Lung (tissue), 12 donors: ENCODE data around the gene COG1. TPM values are rescaled to one million over a fixed set of nuclear protein-coding genes. Genes with fewer than 3 reads are reported as not detected.

Source experiments
- ATAC-seq: fragments of 200-7000 bp; cut with Tn5 transposase; one replicate; pipeline ENCODE4 v1.9.1; 2020; ENCODE audit warnings: moderate number of reproducible peaks; ENCODE audit not compliant: insufficient read depth, low FRiP score
- DNase-seq, 3 donors: peaks; one replicate each; pipeline ENCODE4 v3.0.0-alpha.2; 2013 to 2017
- H3K27ac ChIP-seq, 2 donors: one replicate each; pipeline ENCODE4 v1.5.1; 2013; ENCODE audit warnings: mild to moderate bottlenecking in 2 of 2, moderate library complexity in 2 of 2, control low read depth in 1 of 2, inconsistent platforms in 1 of 2, low read depth in 1 of 2, low read length in 1 of 2
- H3K27me3 ChIP-seq, 3 donors: one replicate each; pipeline ENCODE4 v1.5.1; 2013; ENCODE audit warnings: low read length in 2 of 3; ENCODE audit not compliant: control insufficient read depth in 3 of 3, insufficient read depth in 3 of 3
- H3K36me3 ChIP-seq, 4 donors: one replicate each; pipeline ENCODE4 v1.5.1; 2013; ENCODE audit warnings: low read length in 4 of 4, mild to moderate bottlenecking in 1 of 4, moderate library complexity in 1 of 4; ENCODE audit not compliant: control insufficient read depth in 4 of 4, insufficient read depth in 4 of 4
- H3K4me1 ChIP-seq, 5 donors: one replicate each; pipeline ENCODE4 v1.5.1; 2013; ENCODE audit warnings: low read length in 5 of 5, mild to moderate bottlenecking in 2 of 5, moderate library complexity in 1 of 5; ENCODE audit not compliant: control insufficient read depth in 5 of 5, insufficient read depth in 5 of 5
- H3K4me3 ChIP-seq: one replicate; pipeline ENCODE4 v1.5.1; 2013; ENCODE audit warnings: mild to moderate bottlenecking, control low read depth, moderate library complexity
- H3K9ac ChIP-seq, 2 donors: one replicate each; pipeline ENCODE4 v1.5.1; 2013; ENCODE audit warnings: low read length in 2 of 2, control low read depth in 1 of 2; ENCODE audit not compliant: insufficient read depth in 1 of 2
- H3K9me3 ChIP-seq, 4 donors: one replicate each; pipeline ENCODE4 v1.5.1; 2013; ENCODE audit warnings: low read length in 3 of 4, mild to moderate bottlenecking in 1 of 4, moderate library complexity in 1 of 4; ENCODE audit not compliant: control insufficient read depth in 4 of 4, insufficient read depth in 3 of 4
- CTCF ChIP-seq: IDR thresholded peaks from 2 replicates; pipeline ENCODE4 v1.5.1; 2012; ENCODE audit warnings: mild to moderate bottlenecking; ENCODE audit errors: control extremely low read depth, extremely low read depth
- WGBS, 2 donors: extraction: QIAGEN DNeasy Blood & Tissue Kit; methylation state at CpG; one replicate each; pipeline ENCODE4 v1.1.7; 2013; 5-methylcytosine and 5-hydroxymethylcytosine counted together
- polyA plus RNA-seq, 2 donors: library from polyadenylated mRNA; stranded (reverse); fragments of 200-250 nt; gene quantifications; one replicate each; pipeline ENCODE4 v1.2.1, GENCODE V29; 2013
- total RNA-seq, 2 donors: library from RNA; depleted of rRNA in 1 of 2; stranded (reverse); fragments of >200 nt in 1 of 2; gene quantifications; one replicate each; pipeline ENCODE4 v1.2.1, GENCODE V29; 2014 to 2021
- donor health status: control.
- donor health status: control.
- donor health status: Bipolar disorder and iron deficiency.
- donor health status: healthy.
- donor health status: DM: yes; HTN: yes; CAD: no.

Gene COG1
- total and polyA plus RNA-seq, 4 donors, result 13.3 to 41.2 (median 21.1) TPM

DNA sequence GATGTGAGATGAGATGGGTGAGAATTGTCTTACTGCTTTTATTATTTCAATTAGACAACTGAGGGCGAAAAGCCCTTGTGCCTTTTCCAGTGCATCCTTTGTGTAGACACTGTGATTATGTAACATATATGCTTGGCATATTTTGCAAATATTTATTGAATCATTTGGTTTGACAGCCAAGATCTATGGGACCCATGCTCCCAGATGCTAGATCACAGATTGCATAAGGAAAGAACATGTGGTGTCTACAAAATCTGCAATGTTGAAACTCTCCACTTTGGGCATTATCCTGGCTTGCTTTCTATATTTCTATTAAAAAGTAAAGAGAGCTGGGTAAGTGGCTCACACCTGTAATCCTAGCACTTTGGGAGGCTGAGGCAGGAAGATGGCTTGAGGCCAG, 4.8 kb upstream of the COG1 start:
- TF ChIP-seq CTCF, result no peak
- ATAC-seq, result no peak

DNA sequence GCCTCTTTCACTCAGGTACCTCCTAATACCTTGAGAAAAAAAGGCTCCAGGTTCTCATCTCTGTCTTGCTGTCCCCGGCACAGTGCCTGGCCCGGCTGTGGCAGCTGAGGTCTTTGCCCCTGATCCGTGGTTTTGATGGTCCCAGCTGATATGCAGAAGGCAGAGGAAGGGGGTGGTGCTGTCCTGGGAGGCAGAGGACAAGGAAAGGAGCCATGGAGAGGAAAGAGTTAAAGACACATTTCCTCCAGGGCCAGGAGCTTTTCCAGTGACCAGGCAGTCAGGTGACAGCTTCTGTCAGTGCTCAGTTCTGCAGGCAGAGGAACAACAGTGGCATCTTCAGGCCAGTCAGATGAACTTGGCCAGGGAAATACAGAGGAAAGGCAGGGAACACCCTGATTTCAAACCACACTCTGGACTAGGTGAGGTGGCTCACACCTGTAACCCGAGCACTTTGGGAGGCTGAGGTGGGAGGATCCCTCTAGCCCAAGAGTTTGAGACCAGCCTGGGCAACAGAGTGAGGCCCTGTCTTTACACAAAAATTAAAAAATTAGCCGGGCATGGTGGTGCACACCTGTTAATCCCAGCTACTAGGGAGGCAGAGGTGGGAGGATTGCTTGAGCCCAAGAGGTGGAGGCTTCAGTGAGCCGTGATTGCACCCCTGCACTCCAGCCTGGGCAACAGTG, 3.3 kb upstream of the COG1 start:
- H3K36me3 ChIP-seq, result no peaks in the 10 kb centered on the region
- H3K9ac ChIP-seq, result no peak overlapping the region
- 77 to 79% methylated on average over 6 of the region's 6 CpGs for WGBS, 2 donors
- no peak overlapping the region for H3K27ac ChIP-seq
- TF ChIP-seq CTCF, result peak; percentile 40
- no peaks in the 10 kb centered on the region for H3K27me3 ChIP-seq
- no peak overlapping the region for H3K4me3 ChIP-seq
- ATAC-seq, result no peak
- peaks cover 0 to 1% (median 0%) of the 10 kb centered on the region in 4 donors for H3K9me3 ChIP-seq
- DNase-seq, result peak in 2 of 3 donors; percentile 39 to 53
- peaks cover 0 to 9% (median 3%) of the 10 kb centered on the region in 5 donors for H3K4me1 ChIP-seq

More for the DNA sequence above, 4.8 kb upstream of the COG1 start:
- H3K9me3 ChIP-seq, result peaks cover 0 to 1% (median 0%) of the 10 kb centered on the region in 4 donors
- no peak overlapping the region for H3K9ac ChIP-seq
- H3K4me3 ChIP-seq, result no peak overlapping the region
- no peaks in the 10 kb centered on the region for H3K36me3 ChIP-seq
- no peaks in the 10 kb centered on the region for H3K27me3 ChIP-seq
- WGBS, 2 donors, result 96 to 97% methylated on average over 1 of the region's 1 CpG
- H3K4me1 ChIP-seq, result peaks cover 0 to 12% (median 1%) of the 10 kb centered on the region in 5 donors
- no peak for DNase-seq
- H3K27ac ChIP-seq, result no peak overlapping the region

DNA sequence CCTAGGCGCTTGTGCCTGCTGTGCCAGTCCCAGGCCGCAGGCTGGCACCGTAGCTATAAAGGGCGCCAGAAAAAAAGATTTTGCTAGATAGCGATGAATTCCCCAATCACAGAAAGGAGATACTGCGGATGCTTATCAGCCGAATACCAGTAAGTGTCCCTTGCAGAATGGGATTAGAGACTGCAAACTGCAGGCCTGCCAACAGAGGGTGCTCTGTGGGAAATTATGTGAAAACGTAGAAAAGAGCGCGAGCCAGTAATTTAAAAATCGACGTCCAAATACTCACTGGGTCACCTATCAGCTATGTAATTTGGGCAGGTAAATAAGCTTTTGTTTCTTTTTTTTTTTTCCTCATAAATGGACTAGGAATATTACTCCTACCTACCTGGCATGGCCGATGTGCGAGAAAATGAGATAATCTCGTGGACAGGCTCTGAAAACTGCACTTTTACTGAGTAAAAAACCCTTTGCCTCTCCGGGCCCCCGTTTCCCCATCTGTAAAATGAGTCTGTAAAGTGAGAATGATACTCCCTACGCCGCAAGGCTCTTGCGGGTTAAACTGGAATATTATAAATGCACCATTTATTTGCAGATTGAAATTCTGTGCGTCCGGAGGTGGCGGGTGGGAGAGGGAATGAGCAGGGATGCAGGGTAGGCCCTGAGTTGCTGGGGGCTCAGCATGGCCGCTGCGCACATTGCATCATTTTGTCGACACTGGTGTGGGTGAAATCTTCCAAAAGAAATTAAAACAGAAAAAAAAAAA, 1.2 kb upstream of the COG1 start:
- peaks cover 0 to 3% (median under 1%) of the 10 kb centered on the region in 4 donors for H3K36me3 ChIP-seq
- no peaks in the 10 kb centered on the region for H3K27me3 ChIP-seq
- DNase-seq (peak; percentile 81 to 82 (median 82)), ATAC-seq (no peak)
- WGBS, 2 donors, result 5 to 8% methylated on average over 26 of the region's 26 CpGs
- H3K27ac ChIP-seq, result peak overlapping the region in 1 of 2 donors; percentile 89
- H3K4me1 ChIP-seq, result peaks cover 0 to 8% (median 3%) of the 10 kb centered on the region in 5 donors
- peak; percentile 67 for TF ChIP-seq CTCF
- peak overlapping the region; percentile 17 for H3K4me3 ChIP-seq
- no peaks in the 10 kb centered on the region for H3K9me3 ChIP-seq
- peak overlapping the region in 1 of 2 donors; percentile 48 for H3K9ac ChIP-seq
